ENCODE measurements around the gene MITD1.

GRCh38 chr2:99158599-99158998, 22.3 kb downstream of the MITD1 start:
- TF ChIP-seq EP300 (IDR thresholded peaks at IDR 0.05), result no peak
- TF ChIP-seq CTCF (IDR thresholded peaks at IDR 0.05), result no peak
- TF ChIP-seq POLR2A (IDR thresholded peaks at IDR 0.05), result no peak
- TF ChIP-seq POLR2AphosphoS5 (IDR thresholded peaks at IDR 0.05), result no peak

Data from upper lobe of left lung (tissue), 4 donors.